ENCODE results near the gene IQGAP3. TPM values are rescaled to one million over a fixed set of nuclear protein-coding genes. Genes with fewer than 3 reads are reported as not detected.
A peak's percentile ranks its signal among the peaks of the same experiment; 100 is the strongest.

The IQGAP3 gene
- total RNA-seq, 8 experiments from 2014 or later, result 0.20 to 11.6 (median 1.5) TPM

GRCh38 chr1:156544592-156545102 is 27.7 kb downstream of the IQGAP3 start:
- in situ Hi-C loops (cut with MboI; ENCODE audit: low pct_unique_long_range_greater_than_20kb in 2 of 9, low sequenced_read_pairs in 9 of 9, unreplicated experiment in 9 of 9), result no loop called here
- Histone ChIP-seq H3K27ac (no peak overlapping the region), H3K4me3 (no peak overlapping the region), H3K4me1 (replicated peaks in 1 of 2) (no peaks in the 10 kb centered on the region)
- 95 to 100% (median 100%) methylated on average over 1 to 3 of the region's 3 CpGs; no CpG with 5 or more reads in 6 of the 10 experiments for WGBS, 10 experiments
- ATAC-seq (replicated peaks in 6 of 8), result no peak

- 67 to 100% (median 91%) methylated on average over 1 of the region's 1 CpG; no CpG with 5 or more reads in 2 of the 10 experiments for WGBS, 10 experiments
- in situ Hi-C loops (cut with MboI; ENCODE audit: low pct_unique_long_range_greater_than_20kb in 2 of 9, low sequenced_read_pairs in 9 of 9, unreplicated experiment in 9 of 9), result no loop called here
- no peak for ATAC-seq (replicated peaks in 6 of 8)
Measured at GRCh38 chr1:156543066-156543465, 29.3 kb downstream of the IQGAP3 start.

GRCh38 chr1:156540955-156541354 is 31.4 kb downstream of the IQGAP3 start:
- Histone ChIP-seq H3K27ac (no peak overlapping the region), H3K4me3 (no peak overlapping the region), H3K4me1 (replicated peaks in 1 of 2) (no peaks in the 10 kb centered on the region)
- in situ Hi-C loops (cut with MboI; ENCODE audit: low pct_unique_long_range_greater_than_20kb in 2 of 9, low sequenced_read_pairs in 9 of 9, unreplicated experiment in 9 of 9), result no loop called here
- ATAC-seq (replicated peaks in 6 of 8), result peak in 5 of 8 experiments; percentile 15 to 72 (median 52)
- no CpG with 5 or more reads among the region's 2 CpGs for WGBS, 10 experiments

More at GRCh38 chr1:156543066-156543465, 29.3 kb downstream of the IQGAP3 start:
- Histone ChIP-seq H3K4me1 (replicated peaks in 1 of 2) (no peaks in the 10 kb centered on the region), H3K4me3 (no peak overlapping the region), H3K27ac (no peak overlapping the region)

- Histone ChIP-seq H3K4me3 (no peak overlapping the region), H3K4me1 (replicated peaks in 1 of 2) (no peaks in the 10 kb centered on the region), H3K27ac (no peak overlapping the region)
- WGBS, 10 experiments, result 88 to 96% (median 93%) methylated on average over 3 to 4 of the region's 4 CpGs; no CpG with 5 or more reads in 4 of the 10 experiments
- ATAC-seq (replicated peaks in 6 of 8), result no peak
- in situ Hi-C loops (cut with MboI; ENCODE audit: low pct_unique_long_range_greater_than_20kb in 2 of 9, low sequenced_read_pairs in 9 of 9, unreplicated experiment in 9 of 9), result no loop called here
Measured at GRCh38 chr1:156539818-156540355, 32.5 kb downstream of the IQGAP3 start.

- no peak for ATAC-seq (replicated peaks in 6 of 8)
- in situ Hi-C loops (cut with MboI; ENCODE audit: low pct_unique_long_range_greater_than_20kb in 2 of 9, low sequenced_read_pairs in 9 of 9, unreplicated experiment in 9 of 9), result no loop called here
- no peak overlapping the region for H3K4me3 ChIP-seq
- WGBS, 10 experiments, result 73 to 100% (median 90%) methylated on average over 1 to 7 of the region's 10 CpGs; no CpG with 5 or more reads in 1 of the 10 experiments
- H3K4me1 ChIP-seq (replicated peaks in 1 of 2), result no peaks in the 10 kb centered on the region
- H3K27ac ChIP-seq, result no peak overlapping the region
Measured at GRCh38 chr1:156538711-156539440, 33.5 kb downstream of the IQGAP3 start.

- H3K27ac ChIP-seq, result no peak overlapping the region
- WGBS, 10 experiments, result 85 to 100% (median 97%) methylated on average over 1 to 9 of the region's 9 CpGs; no CpG with 5 or more reads in 4 of the 10 experiments
- no peaks in the 10 kb centered on the region for H3K4me1 ChIP-seq (replicated peaks in 1 of 2)
- ATAC-seq (replicated peaks in 6 of 8), result no peak
- in situ Hi-C loops (cut with MboI; ENCODE audit: low pct_unique_long_range_greater_than_20kb in 2 of 9, low sequenced_read_pairs in 9 of 9, unreplicated experiment in 9 of 9), result no loop called here
- no peak overlapping the region for H3K4me3 ChIP-seq
Measured at GRCh38 chr1:156537027-156537426, 35.3 kb downstream of the IQGAP3 start.

GRCh38 chr1:156534424-156535060 is 37.8 kb downstream of the IQGAP3 start:
- Histone ChIP-seq H3K4me1 (replicated peaks in 1 of 2) (no peaks in the 10 kb centered on the region), H3K27ac (no peak overlapping the region), H3K4me3 (no peak overlapping the region)
- in situ Hi-C loops (cut with MboI; ENCODE audit: low pct_unique_long_range_greater_than_20kb in 2 of 9, low sequenced_read_pairs in 9 of 9, unreplicated experiment in 9 of 9), result no loop called here
- no peak for ATAC-seq (replicated peaks in 6 of 8)
- 88 to 100% (median 100%) methylated on average over 1 to 9 of the region's 12 CpGs; no CpG with 5 or more reads in 5 of the 10 experiments for WGBS, 10 experiments

GRCh38 chr1:156533568-156534220 is 38.7 kb downstream of the IQGAP3 start:
- Histone ChIP-seq H3K4me3 (no peak overlapping the region), H3K4me1 (replicated peaks in 1 of 2) (no peaks in the 10 kb centered on the region), H3K27ac (no peak overlapping the region)
- in situ Hi-C loops (cut with MboI; ENCODE audit: low pct_unique_long_range_greater_than_20kb in 2 of 9, low sequenced_read_pairs in 9 of 9, unreplicated experiment in 9 of 9), result no loop called here
- WGBS, 10 experiments, result 72 to 100% (median 89%) methylated on average over 1 to 6 of the region's 11 CpGs; no CpG with 5 or more reads in 4 of the 10 experiments
- ATAC-seq (replicated peaks in 6 of 8), result no peak

GRCh38 chr1:156532374-156532773 is 40.0 kb downstream of the IQGAP3 start:
- WGBS, 10 experiments, result 80 to 100% (median 100%) methylated on average over 1 to 4 of the region's 4 CpGs; no CpG with 5 or more reads in 1 of the 10 experiments
- Histone ChIP-seq H3K4me1 (replicated peaks in 1 of 2) (no peaks in the 10 kb centered on the region), H3K4me3 (no peak overlapping the region), H3K27ac (no peak overlapping the region)
- in situ Hi-C loops (cut with MboI; ENCODE audit: low pct_unique_long_range_greater_than_20kb in 2 of 9, low sequenced_read_pairs in 9 of 9, unreplicated experiment in 9 of 9), result no loop called here
- ATAC-seq (replicated peaks in 6 of 8), result no peak

- in situ Hi-C loops (cut with MboI; ENCODE audit: low pct_unique_long_range_greater_than_20kb in 2 of 9, low sequenced_read_pairs in 9 of 9, unreplicated experiment in 9 of 9), result no loop called here
- peaks cover 0 to 4% of the 10 kb centered on the region in 2 donors for H3K4me1 ChIP-seq (replicated peaks in 1 of 2)
- WGBS, 10 experiments, result 92 to 100% (median 98%) methylated on average over 1 to 10 of the region's 18 CpGs; no CpG with 5 or more reads in 4 of the 10 experiments
Measured at GRCh38 chr1:156530006-156530405, 42.4 kb downstream of the IQGAP3 start.

GRCh38 chr1:156528875-156529425 is 43.4 kb downstream of the IQGAP3 start:
- 63 to 100% (median 89%) methylated on average over 1 to 7 of the region's 8 CpGs; no CpG with 5 or more reads in 1 of the 10 experiments for WGBS, 10 experiments
- in situ Hi-C loops (cut with MboI; ENCODE audit: low pct_unique_long_range_greater_than_20kb in 2 of 9, low sequenced_read_pairs in 9 of 9, unreplicated experiment in 9 of 9), result no loop called here
- Histone ChIP-seq H3K27ac (no peak overlapping the region), H3K4me1 (replicated peaks in 1 of 2) (peaks cover 0 to 6% of the 10 kb centered on the region in 2 donors), H3K4me3 (no peak overlapping the region)
- no peak for ATAC-seq (replicated peaks in 6 of 8)

More at GRCh38 chr1:156530006-156530405, 42.4 kb downstream of the IQGAP3 start:
- Histone ChIP-seq H3K27ac (no peak overlapping the region), H3K4me3 (no peak overlapping the region)
- ATAC-seq (replicated peaks in 6 of 8), result no peak

GRCh38 chr1:156528231-156528630 is 44.1 kb downstream of the IQGAP3 start:
- no peak overlapping the region for H3K4me3 ChIP-seq
- 50 to 100% (median 90%) methylated on average over 1 to 5 of the region's 5 CpGs; no CpG with 5 or more reads in 3 of the 10 experiments for WGBS, 10 experiments
- no peak for ATAC-seq (replicated peaks in 6 of 8)
- no peak overlapping the region for H3K27ac ChIP-seq
- peaks cover 0 to 6% of the 10 kb centered on the region in 2 donors for H3K4me1 ChIP-seq (replicated peaks in 1 of 2)
- in situ Hi-C loops (cut with MboI; ENCODE audit: low pct_unique_long_range_greater_than_20kb in 2 of 9, low sequenced_read_pairs in 9 of 9, unreplicated experiment in 9 of 9), result no loop called here

Measured in motor neuron (in vitro differentiated cells).